ENCODE data around the gene RASA3. TPM values are rescaled to one million over a fixed set of nuclear protein-coding genes. Genes with fewer than 3 reads are reported as not detected.

RASA3 gene
- total RNA-seq, 1 donor from 2014 or later, result 44.8 TPM

- peaks cover 19% of the 10 kb centered on the region for H3K36me3 Mint-ChIP-seq (ENCODE audit: unreplicated experiment)
- H3K4me3 Mint-ChIP-seq (ENCODE audit: unreplicated experiment), result no peak overlapping the region
- TF ChIP-seq CTCF (IDR thresholded peaks at IDR 0.05), result no peak
- H3K27me3 Mint-ChIP-seq (ENCODE audit: unreplicated experiment), result no peaks in the 10 kb centered on the region
- no peak for DNase-seq (ENCODE audit: extremely low spot score, unreplicated experiment)
- H3K4me1 Mint-ChIP-seq (ENCODE audit: unreplicated experiment), result peaks cover 7% of the 10 kb centered on the region
- H3K9me3 Mint-ChIP-seq (ENCODE audit: unreplicated experiment), result no peaks in the 10 kb centered on the region
- H3K27ac Mint-ChIP-seq (ENCODE audit: unreplicated experiment), result no peak overlapping the region
These were observed 132.0 kb downstream of the RASA3 start for GRCh38 chr13:114000151-114001040.

GRCh38 chr13:113999618-113999910 lies 132.9 kb downstream of the RASA3 start:
- Mint-ChIP-seq H3K9me3 (ENCODE audit: unreplicated experiment) (no peaks in the 10 kb centered on the region), H3K27ac (ENCODE audit: unreplicated experiment) (no peak overlapping the region), H3K4me1 (ENCODE audit: unreplicated experiment) (peaks cover under 1% of the 10 kb centered on the region), H3K27me3 (ENCODE audit: unreplicated experiment) (no peaks in the 10 kb centered on the region), H3K4me3 (ENCODE audit: unreplicated experiment) (no peak overlapping the region), H3K36me3 (ENCODE audit: unreplicated experiment) (peaks cover 20% of the 10 kb centered on the region)
- DNase-seq (ENCODE audit: extremely low spot score, unreplicated experiment), result no peak
- no peak for TF ChIP-seq CTCF (IDR thresholded peaks at IDR 0.05)

GRCh38 chr13:113998781-113999617 lies 133.4 kb downstream of the RASA3 start:
- no peak for DNase-seq (ENCODE audit: extremely low spot score, unreplicated experiment)
- Mint-ChIP-seq H3K9me3 (ENCODE audit: unreplicated experiment) (no peaks in the 10 kb centered on the region), H3K27ac (ENCODE audit: unreplicated experiment) (no peak overlapping the region), H3K4me1 (ENCODE audit: unreplicated experiment) (no peaks in the 10 kb centered on the region), H3K27me3 (ENCODE audit: unreplicated experiment) (no peaks in the 10 kb centered on the region), H3K36me3 (ENCODE audit: unreplicated experiment) (peaks cover 26% of the 10 kb centered on the region), H3K4me3 (ENCODE audit: unreplicated experiment) (no peak overlapping the region)
- TF ChIP-seq CTCF (IDR thresholded peaks at IDR 0.05), result no peak

GRCh38 chr13:113997845-113998751 lies 134.3 kb downstream of the RASA3 start:
- peaks cover 26% of the 10 kb centered on the region for H3K36me3 Mint-ChIP-seq (ENCODE audit: unreplicated experiment)
- no peak for TF ChIP-seq CTCF (IDR thresholded peaks at IDR 0.05)
- no peaks in the 10 kb centered on the region for H3K9me3 Mint-ChIP-seq (ENCODE audit: unreplicated experiment)
- H3K4me1 Mint-ChIP-seq (ENCODE audit: unreplicated experiment), result no peaks in the 10 kb centered on the region
- no peaks in the 10 kb centered on the region for H3K27me3 Mint-ChIP-seq (ENCODE audit: unreplicated experiment)
- no peak for DNase-seq (ENCODE audit: extremely low spot score, unreplicated experiment)
- H3K4me3 Mint-ChIP-seq (ENCODE audit: unreplicated experiment), result no peak overlapping the region
- H3K27ac Mint-ChIP-seq (ENCODE audit: unreplicated experiment), result no peak overlapping the region
